GM10266 (cell line): Measurements from ENCODE around the gene CACNB4.

Experiments
- DNase-seq: peaks from one replicate; pipeline ENCODE4 v3.0.0; 2012; ENCODE audit errors: extremely low spot score
- CTCF ChIP-seq: IDR thresholded peaks from 2 replicates; pipeline ENCODE4 v1.5.1; 2012; ENCODE audit warnings: mild to moderate bottlenecking, low read depth; ENCODE audit not compliant: control insufficient read depth, insufficient read depth; ENCODE audit errors: missing control alignments

Gene CACNB4

GRCh38 chr2:152051436-152051835, 47.4 kb downstream of the CACNB4 start:
- no peak for TF ChIP-seq CTCF
- no peak for DNase-seq

- TF ChIP-seq CTCF, result no peak
- no peak for DNase-seq
Measured at GRCh38 chr2:152050915-152051314, 47.9 kb downstream of the CACNB4 start.

- no peak for TF ChIP-seq CTCF
- DNase-seq, result no peak
Measured at GRCh38 chr2:152050341-152050740, 48.5 kb downstream of the CACNB4 start.

GRCh38 chr2:152049541-152049940, 49.3 kb downstream of the CACNB4 start:
- TF ChIP-seq CTCF, result no peak
- DNase-seq, result no peak

GRCh38 chr2:152047824-152048471, 50.9 kb downstream of the CACNB4 start:
- peak; percentile 39 for TF ChIP-seq CTCF
- DNase-seq, result no peak

GRCh38 chr2:152046940-152047339, 51.9 kb downstream of the CACNB4 start:
- DNase-seq, result peak; percentile 48
- TF ChIP-seq CTCF, result no peak

- no peak for TF ChIP-seq CTCF
- DNase-seq, result no peak
Measured at GRCh38 chr2:152042636-152043615, 55.9 kb downstream of the CACNB4 start.
